Lung (tissue), 12 donors: ENCODE results near the gene TDRD3. TPM values are rescaled to one million over a fixed set of nuclear protein-coding genes. Genes with fewer than 3 reads are reported as not detected.
"Not testable (repeated sequence)": the region's sequence is repeated elsewhere in the genome, so short reads cannot be mapped to it uniquely, and the experiment has no call there.

Experiments used
- ATAC-seq: fragments of 200-7000 bp; cut with Tn5 transposase; one replicate; pipeline ENCODE4 v1.9.1; 2020; ENCODE audit warnings: moderate number of reproducible peaks; ENCODE audit not compliant: insufficient read depth, low FRiP score
- DNase-seq, 3 donors: peaks; one replicate each; pipeline ENCODE4 v3.0.0-alpha.2; 2013 to 2017
- H3K27ac ChIP-seq, 2 donors: one replicate each; pipeline ENCODE4 v1.5.1; 2013; ENCODE audit warnings: mild to moderate bottlenecking in 2 of 2, moderate library complexity in 2 of 2, control low read depth in 1 of 2, inconsistent platforms in 1 of 2, low read depth in 1 of 2, low read length in 1 of 2
- H3K27me3 ChIP-seq, 3 donors: one replicate each; pipeline ENCODE4 v1.5.1; 2013; ENCODE audit warnings: low read length in 2 of 3; ENCODE audit not compliant: control insufficient read depth in 3 of 3, insufficient read depth in 3 of 3
- H3K36me3 ChIP-seq, 4 donors: one replicate each; pipeline ENCODE4 v1.5.1; 2013; ENCODE audit warnings: low read length in 4 of 4, mild to moderate bottlenecking in 1 of 4, moderate library complexity in 1 of 4; ENCODE audit not compliant: control insufficient read depth in 4 of 4, insufficient read depth in 4 of 4
- H3K4me1 ChIP-seq, 5 donors: one replicate each; pipeline ENCODE4 v1.5.1; 2013; ENCODE audit warnings: low read length in 5 of 5, mild to moderate bottlenecking in 2 of 5, moderate library complexity in 1 of 5; ENCODE audit not compliant: control insufficient read depth in 5 of 5, insufficient read depth in 5 of 5
- H3K4me3 ChIP-seq: one replicate; pipeline ENCODE4 v1.5.1; 2013; ENCODE audit warnings: mild to moderate bottlenecking, control low read depth, moderate library complexity
- H3K9ac ChIP-seq, 2 donors: one replicate each; pipeline ENCODE4 v1.5.1; 2013; ENCODE audit warnings: low read length in 2 of 2, control low read depth in 1 of 2; ENCODE audit not compliant: insufficient read depth in 1 of 2
- H3K9me3 ChIP-seq, 4 donors: one replicate each; pipeline ENCODE4 v1.5.1; 2013; ENCODE audit warnings: low read length in 3 of 4, mild to moderate bottlenecking in 1 of 4, moderate library complexity in 1 of 4; ENCODE audit not compliant: control insufficient read depth in 4 of 4, insufficient read depth in 3 of 4
- WGBS, 2 donors: extraction: QIAGEN DNeasy Blood & Tissue Kit; methylation state at CpG; one replicate each; pipeline ENCODE4 v1.1.7; 2013; 5-methylcytosine and 5-hydroxymethylcytosine counted together
- polyA plus RNA-seq, 2 donors: library from polyadenylated mRNA; stranded (reverse); fragments of 200-250 nt; gene quantifications; one replicate each; pipeline ENCODE4 v1.2.1, GENCODE V29; 2013
- total RNA-seq, 2 donors: library from RNA; depleted of rRNA in 1 of 2; stranded (reverse); fragments of >200 nt in 1 of 2; gene quantifications; one replicate each; pipeline ENCODE4 v1.2.1, GENCODE V29; 2014 to 2021
- TF ChIP-seq, protein P1 (sequence below): IDR thresholded peaks from 2 replicates; pipeline ENCODE4 v1.5.1; 2012; ENCODE audit warnings: mild to moderate bottlenecking; ENCODE audit errors: control extremely low read depth, extremely low read depth
- donor health status: control.
- donor health status: control.
- donor health status: Bipolar disorder and iron deficiency.
- donor health status: healthy.
- donor health status: DM: yes; HTN: yes; CAD: no.

TDRD3 gene
- total and polyA plus RNA-seq, 4 donors: 6.5 to 56.7 (median 19.4) TPM

DNA sequence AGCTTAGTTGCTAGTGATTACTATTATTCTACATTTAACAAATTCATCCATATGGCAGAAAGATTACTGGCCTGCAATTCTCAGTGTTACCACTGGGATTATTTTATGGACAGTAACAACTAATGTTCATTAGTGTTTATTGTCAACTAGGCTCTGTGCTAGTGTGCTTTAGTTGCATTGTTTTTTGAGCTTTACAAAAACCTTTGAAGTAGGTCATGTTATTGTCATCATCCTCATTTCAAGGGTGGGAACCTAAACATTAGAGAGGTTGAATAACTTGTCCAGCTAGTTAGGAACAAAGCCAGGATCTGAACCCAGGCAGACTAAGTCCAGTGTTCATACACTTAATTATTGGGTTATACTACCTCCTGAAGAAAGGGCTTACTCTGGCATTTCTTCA is 27.8 kb upstream of the TDRD3 start:
- TF ChIP-seq, protein P1, sequence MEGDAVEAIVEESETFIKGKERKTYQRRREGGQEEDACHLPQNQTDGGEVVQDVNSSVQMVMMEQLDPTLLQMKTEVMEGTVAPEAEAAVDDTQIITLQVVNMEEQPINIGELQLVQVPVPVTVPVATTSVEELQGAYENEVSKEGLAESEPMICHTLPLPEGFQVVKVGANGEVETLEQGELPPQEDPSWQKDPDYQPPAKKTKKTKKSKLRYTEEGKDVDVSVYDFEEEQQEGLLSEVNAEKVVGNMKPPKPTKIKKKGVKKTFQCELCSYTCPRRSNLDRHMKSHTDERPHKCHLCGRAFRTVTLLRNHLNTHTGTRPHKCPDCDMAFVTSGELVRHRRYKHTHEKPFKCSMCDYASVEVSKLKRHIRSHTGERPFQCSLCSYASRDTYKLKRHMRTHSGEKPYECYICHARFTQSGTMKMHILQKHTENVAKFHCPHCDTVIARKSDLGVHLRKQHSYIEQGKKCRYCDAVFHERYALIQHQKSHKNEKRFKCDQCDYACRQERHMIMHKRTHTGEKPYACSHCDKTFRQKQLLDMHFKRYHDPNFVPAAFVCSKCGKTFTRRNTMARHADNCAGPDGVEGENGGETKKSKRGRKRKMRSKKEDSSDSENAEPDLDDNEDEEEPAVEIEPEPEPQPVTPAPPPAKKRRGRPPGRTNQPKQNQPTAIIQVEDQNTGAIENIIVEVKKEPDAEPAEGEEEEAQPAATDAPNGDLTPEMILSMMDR: no peak
- no peaks in the 10 kb centered on the region for H3K9me3 ChIP-seq
- H3K27ac ChIP-seq: no peak overlapping the region
- no peaks in the 10 kb centered on the region for H3K36me3 ChIP-seq
- H3K4me3 ChIP-seq: no peak overlapping the region
- no peaks in the 10 kb centered on the region for H3K27me3 ChIP-seq
- no peak for DNase-seq
- no peak for ATAC-seq
- H3K4me1 ChIP-seq: no peaks in the 10 kb centered on the region
- H3K9ac ChIP-seq: no peak overlapping the region

DNA sequence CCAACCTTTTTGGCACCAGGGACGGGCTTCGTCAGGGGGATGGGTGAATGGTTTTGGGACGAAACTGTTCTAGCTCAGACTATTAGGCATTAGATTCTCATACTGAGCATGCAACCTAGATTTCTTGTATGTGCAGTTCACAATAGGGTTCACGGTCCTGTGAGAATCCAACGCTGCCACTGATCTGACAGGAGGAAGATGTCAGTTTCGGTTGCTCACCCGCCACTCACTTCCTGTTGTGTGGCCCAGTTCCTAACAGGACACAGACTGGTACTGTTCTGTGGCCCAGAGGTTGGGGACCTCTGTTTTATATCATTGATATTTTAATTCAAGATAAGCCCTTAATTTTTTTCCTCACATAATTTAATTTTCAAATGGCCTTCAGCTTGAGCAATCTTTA is 26.7 kb upstream of the TDRD3 start:
- 77 to 87% methylated on average over 7 of the region's 7 CpGs for WGBS, 2 donors
- Histone ChIP-seq H3K9me3 (no peaks in the 10 kb centered on the region), H3K36me3 (no peaks in the 10 kb centered on the region), H3K9ac (no peak overlapping the region), H3K27me3 (no peaks in the 10 kb centered on the region), H3K4me1 (no peaks in the 10 kb centered on the region), H3K4me3 (no peak overlapping the region), H3K27ac (no peak overlapping the region)
- ATAC-seq (no peak), DNase-seq (no peak)
- TF ChIP-seq, protein P1: no peak

DNA sequence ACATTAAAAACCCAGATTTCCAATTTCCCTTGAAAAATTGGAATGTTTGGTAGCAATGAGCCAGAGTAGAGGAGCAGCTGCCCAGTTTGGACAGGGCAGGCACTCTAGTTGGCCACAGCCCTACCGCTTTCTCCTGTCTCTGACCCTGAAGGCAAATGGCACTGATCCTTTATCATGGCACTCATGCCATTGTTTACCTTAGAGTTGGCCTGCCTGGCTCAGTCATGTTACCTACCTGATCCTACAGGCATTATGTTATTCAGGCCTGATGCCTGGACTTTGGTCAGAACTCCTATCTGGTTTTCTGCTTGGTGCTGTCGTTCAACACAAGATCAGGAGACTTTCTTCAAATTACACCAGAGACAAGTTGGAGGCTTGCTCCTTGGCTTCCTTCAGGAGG is 24.9 kb upstream of the TDRD3 start:
- Histone ChIP-seq H3K4me3 (no peak overlapping the region), H3K27ac (no peak overlapping the region), H3K9me3 (no peaks in the 10 kb centered on the region), H3K9ac (no peak overlapping the region), H3K36me3 (no peaks in the 10 kb centered on the region), H3K27me3 (no peaks in the 10 kb centered on the region), H3K4me1 (no peaks in the 10 kb centered on the region)
- ATAC-seq: no peak
- DNase-seq: no peak
- TF ChIP-seq, protein P1: no peak
- 93 to 95% methylated on average over 2 of the region's 2 CpGs for WGBS, 2 donors

GRCh38 chr13:60379282-60379681 is 17.7 kb upstream of the TDRD3 start:
- not testable (repeated sequence) for H3K27ac ChIP-seq, H3K36me3 ChIP-seq, H3K27me3 ChIP-seq, H3K4me3 ChIP-seq, H3K9ac ChIP-seq, H3K4me1 ChIP-seq, DNase-seq, ATAC-seq, H3K9me3 ChIP-seq
- 65 to 66% methylated on average over 3 of the region's 3 CpGs for WGBS, 2 donors
